HepG2 (cell line): Measurements from ENCODE around the gene RXFP1. TPM values are rescaled to one million over a fixed set of nuclear protein-coding genes. Genes with fewer than 3 reads are reported as not detected.

Experiments used
- ATAC-seq: fragments of 200-7000 bp; cut with Tn5 transposase; 3 replicates; pipeline ENCODE4 v1.9.1; 2020; ENCODE audit warnings: mild to moderate bottlenecking, moderate library complexity
- BruUV-seq: library from RNA; stranded (reverse); fragments of 400-500 nt; replicated peaks from 2 replicates; lab custom pipeline; 2021; lab: Mats Ljungman, UMichigan
- CTCF ChIA-PET: fragments of 300-600 bp; formaldehyde crosslinking; extraction: SDS; loops from one replicate; lab custom pipeline; 2021; ENCODE audit warnings: low total read pairs, inconsistent platforms, low intra/inter-chr PET ratio; lab: Yijun Ruan, JAX
- POLR2A ChIA-PET: fragments of 350-600 bp; sonication (Branson Sonifier 250); formaldehyde crosslinking; loops from one replicate; lab custom pipeline; 2020; ENCODE audit warnings: antibody characterized with exemption, inconsistent platforms; lab: Yijun Ruan, JAX
- DNase-seq: peaks from one replicate; pipeline ENCODE4 v3.0.0-alpha.2; 2015; ENCODE audit warnings: low spot score
- FAIRE-seq: peaks from 3 replicates; lab custom pipeline; 2011; peaks lifted over from hg19 to GRCh38; lab: Jason Lieb, UNC
- H2AFZ ChIP-seq: one replicate; pipeline ENCODE4 v1.6.1; 2011; ENCODE audit warnings: low read length, inconsistent platforms
- H3K27ac ChIP-seq: fragments of 300-600 bp; 3 replicates; pipeline ENCODE4 v1.8.0; 2011; ENCODE audit warnings: mixed run types, mild to moderate bottlenecking, mixed read lengths, low read length, inconsistent platforms; ENCODE audit not compliant: insufficient read depth; ENCODE audit errors: extremely low read length
- H3K27me3 ChIP-seq, 2 experiments: fragments of 200-600 bp in 1 of 2; 2 replicates in 1 of 2; 3 replicates in 1 of 2; pipeline versions ENCODE4 v1.6.0 to v1.8.0; 2011; ENCODE audit warnings: low read length in 2 of 2, mild to moderate bottlenecking in 2 of 2, moderate library complexity in 2 of 2, inconsistent platforms in 1 of 2; ENCODE audit not compliant: insufficient read depth in 2 of 2, control insufficient read depth in 1 of 2
- H3K36me3 ChIP-seq, 2 experiments: fragments of 200-600 bp in 1 of 2; replicated peaks in 1 of 2; 2 replicates in 1 of 2; 3 replicates in 1 of 2; pipeline versions ENCODE4 v1.5.1 to v1.8.0; 2011; ENCODE audit warnings: low read length in 2 of 2, inconsistent platforms in 1 of 2; ENCODE audit not compliant: insufficient read depth in 2 of 2, control insufficient read depth in 1 of 2
- H3K4me1 ChIP-seq: 2 replicates; pipeline ENCODE4 v1.5.1; 2012; ENCODE audit warnings: low read length, inconsistent platforms; ENCODE audit not compliant: insufficient read depth
- H3K4me2 ChIP-seq: 2 replicates; pipeline ENCODE4 v1.6.0; 2011; ENCODE audit warnings: low read depth, low read length, inconsistent platforms
- H3K4me3 ChIP-seq, 3 experiments: fragments of 200-600 bp in 1 of 3; sonication (generic), shearing (Covaris generic) in 1 of 3; replicated peaks in 1 of 3; 2 replicates each; pipeline ENCODE4 v1.5.1; 2011 to 2016; ENCODE audit warnings: low read length in 3 of 3, inconsistent platforms in 2 of 3, low read depth in 2 of 3, mild to moderate bottlenecking in 2 of 3, control low read depth in 1 of 3, mixed read lengths in 1 of 3; ENCODE audit not compliant: insufficient read depth in 1 of 3
- H3K79me2 ChIP-seq: one replicate; pipeline ENCODE4 v1.6.1; 2011; ENCODE audit warnings: low read length, inconsistent platforms; ENCODE audit not compliant: insufficient read depth
- H3K9ac ChIP-seq: 2 replicates; pipeline ENCODE4 v1.6.0; 2011; ENCODE audit warnings: mild to moderate bottlenecking, low read depth, low read length, inconsistent platforms; ENCODE audit not compliant: insufficient read depth
- H3K9me3 ChIP-seq: 2 replicates; pipeline ENCODE4 v1.5.1; 2012; ENCODE audit warnings: mild to moderate bottlenecking, low read length
- H4K20me1 ChIP-seq: 2 replicates; pipeline ENCODE4 v1.6.0; 2011; ENCODE audit warnings: inconsistent platforms, mild to moderate bottlenecking, low read length, moderate library complexity; ENCODE audit not compliant: insufficient read depth
- BRD4 ChIP-seq: sonication (generic); formaldehyde crosslinking; IDR thresholded peaks from 2 replicates; pipeline ENCODE4 v1.4.0; 2020; ENCODE audit warnings: missing genetic modification reagents
- KMT2B ChIP-seq: IDR thresholded peaks from 2 replicates; pipeline ENCODE4 v1.6.1; 2016; ENCODE audit warnings: missing genetic modification reagents, missing compliant biosample characterization
- SMAD1 ChIP-seq: sonication (generic); formaldehyde crosslinking; IDR thresholded peaks from 2 replicates; pipeline ENCODE4 v1.4.0; 2020; ENCODE audit warnings: missing genetic modification reagents, low read depth, mild to moderate bottlenecking, borderline replicate concordance
- ZNF160 ChIP-seq: sonication (generic); formaldehyde crosslinking; IDR thresholded peaks from 2 replicates; pipeline ENCODE4 v1.8.0; 2022; ENCODE audit warnings: mild to moderate bottlenecking, inconsistent platforms, missing genetic modification reagents
- ZNF510 ChIP-seq: sonication (generic); formaldehyde crosslinking; IDR thresholded peaks from 2 replicates; pipeline ENCODE4 v1.4.0; 2020; ENCODE audit warnings: low read depth, mild to moderate bottlenecking, missing genetic modification reagents
- WGBS: methylation state at CpG from one replicate; pipeline ENCODE4 v1.1.6; 2017; ENCODE audit warnings: low lambda C conversion rate; 5-methylcytosine and 5-hydroxymethylcytosine counted together
- in situ Hi-C: cut with HindIII; loops from 2 replicates; pipeline ENCODE4 v1.10.0; 2017; ENCODE audit warnings: low pct_unique_long_range_greater_than_20kb; ENCODE audit not compliant: extremely low pct_ligation_motif_present
- intact Hi-C: fragments of 100-400 bp; cut with micrococcal nuclease; formaldehyde crosslinking; loops from one replicate; pipeline ENCODE4 v1.10.0; 2022; ENCODE audit not compliant: unreplicated experiment
- polyA plus RNA-seq, 8 experiments: library from polyadenylated mRNA; depleted of rRNA in 3 of 8; stranded (reverse) in 7 of 8; unstranded in 1 of 8; fragments of >200 nt; fragmentation: Illumina TruSeq in 4 of 8; extraction: Trizol in 4 of 8; gene quantifications; 2 replicates each; pipeline versions ENCODE4 v1.2.1 to v1.2.3, GENCODE V29; 2011 to 2016; ENCODE audit warnings: low read depth in 4 of 8, missing spikeins in 1 of 8, mixed read lengths in 1 of 8; ENCODE audit not compliant: insufficient read depth in 1 of 8
- total RNA-seq, 5 experiments: library from RNA; depleted of rRNA; stranded (reverse); fragments of >200 nt; fragmentation: Illumina TruSeq; extraction: Trizol; gene quantifications; 2 replicates each; pipeline ENCODE4 v1.2.3, GENCODE V29; 2016; ENCODE audit warnings: low read depth in 1 of 5
- TF ChIP-seq, protein P1 (sequence below): sonication (generic); formaldehyde crosslinking; IDR thresholded peaks from 2 replicates; pipeline ENCODE4 v1.8.0; 2022; ENCODE audit warnings: missing genetic modification reagents, mild to moderate bottlenecking, moderate library complexity, borderline replicate concordance
- TF ChIP-seq, protein P2 (sequence below): sonication (generic); formaldehyde crosslinking; IDR thresholded peaks from 2 replicates; pipeline ENCODE4 v1.4.0; 2020; ENCODE audit warnings: mild to moderate bottlenecking, low read depth, missing genetic modification reagents
- TF ChIP-seq, protein P3 (sequence below): fragments of 450-650 bp; IDR thresholded peaks from 2 replicates; pipeline ENCODE4 v1.6.1; 2017

RXFP1 gene
- total and polyA plus RNA-seq, 2 of the 13 experiments (the other 11 are each of a cell fraction or from before 2014, with no cell fraction given), result not detected

DNA sequence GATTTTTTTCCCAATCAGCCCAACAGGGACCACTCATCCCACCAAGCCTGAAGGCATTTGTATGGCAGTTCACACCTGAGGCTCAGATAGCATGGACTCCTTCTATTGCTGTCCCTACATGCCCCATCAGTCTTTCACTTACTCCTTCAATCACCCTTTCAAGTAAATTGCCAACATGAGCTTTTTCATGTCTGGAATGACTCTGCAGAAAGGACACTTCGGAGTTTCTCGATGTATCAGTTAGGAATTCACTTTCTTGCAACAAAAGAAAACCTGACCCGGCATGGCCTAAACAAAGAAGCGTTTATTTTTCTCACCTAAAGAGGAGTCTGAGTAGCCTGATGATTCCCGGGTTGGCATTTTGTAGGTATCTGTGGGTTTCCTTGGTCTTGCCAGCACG lies 38.6 kb downstream of the RXFP1 start (continued):
- TF ChIP-seq, protein P1, sequence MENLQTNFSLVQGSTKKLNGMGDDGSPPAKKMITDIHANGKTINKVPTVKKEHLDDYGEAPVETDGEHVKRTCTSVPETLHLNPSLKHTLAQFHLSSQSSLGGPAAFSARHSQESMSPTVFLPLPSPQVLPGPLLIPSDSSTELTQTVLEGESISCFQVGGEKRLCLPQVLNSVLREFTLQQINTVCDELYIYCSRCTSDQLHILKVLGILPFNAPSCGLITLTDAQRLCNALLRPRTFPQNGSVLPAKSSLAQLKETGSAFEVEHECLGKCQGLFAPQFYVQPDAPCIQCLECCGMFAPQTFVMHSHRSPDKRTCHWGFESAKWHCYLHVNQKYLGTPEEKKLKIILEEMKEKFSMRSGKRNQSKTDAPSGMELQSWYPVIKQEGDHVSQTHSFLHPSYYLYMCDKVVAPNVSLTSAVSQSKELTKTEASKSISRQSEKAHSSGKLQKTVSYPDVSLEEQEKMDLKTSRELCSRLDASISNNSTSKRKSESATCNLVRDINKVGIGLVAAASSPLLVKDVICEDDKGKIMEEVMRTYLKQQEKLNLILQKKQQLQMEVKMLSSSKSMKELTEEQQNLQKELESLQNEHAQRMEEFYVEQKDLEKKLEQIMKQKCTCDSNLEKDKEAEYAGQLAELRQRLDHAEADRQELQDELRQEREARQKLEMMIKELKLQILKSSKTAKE (CRISPR knock-in tag), result no peak
- TF ChIP-seq KMT2B (CRISPR knock-in tag), result no peak
- TF ChIP-seq SMAD1 (CRISPR knock-in tag), result no peak

DNA sequence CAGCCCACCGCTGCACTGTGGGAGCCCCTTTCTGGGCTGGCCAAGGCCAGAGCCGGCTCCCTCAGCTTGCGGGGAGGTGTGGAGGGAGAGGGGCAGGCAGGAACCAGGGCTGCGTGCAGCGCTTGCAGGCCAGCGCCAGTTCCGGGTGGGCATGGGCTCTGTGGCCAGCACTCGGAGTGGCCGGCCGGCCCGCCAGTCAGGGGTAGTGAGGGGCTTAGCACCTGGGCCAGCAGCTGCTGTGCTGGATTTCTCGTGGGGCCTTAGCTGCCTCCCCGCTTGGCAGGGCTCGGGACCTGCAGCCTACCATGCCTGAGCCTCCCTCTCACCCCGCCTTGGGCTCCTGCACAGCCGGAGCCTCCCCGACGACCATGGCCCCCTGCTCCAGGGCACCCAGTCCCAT lies 45.2 kb downstream of the RXFP1 start:
- FAIRE-seq (no peak), DNase-seq (no peak), ATAC-seq (no peak)
- ChIA-PET CTCF (no interaction called here), POLR2A (no interaction called here)
- H3K9me3 ChIP-seq, result no peaks in the 10 kb centered on the region
- H2AFZ ChIP-seq, result no peak overlapping the region
- H3K79me2 ChIP-seq, result no peaks in the 10 kb centered on the region
- H3K27me3 ChIP-seq, result no peaks in the 10 kb centered on the region
- no peak for TF ChIP-seq ZNF160 (CRISPR knock-in tag)
- TF ChIP-seq ZNF510, result no peak
- TF ChIP-seq, protein P2, sequence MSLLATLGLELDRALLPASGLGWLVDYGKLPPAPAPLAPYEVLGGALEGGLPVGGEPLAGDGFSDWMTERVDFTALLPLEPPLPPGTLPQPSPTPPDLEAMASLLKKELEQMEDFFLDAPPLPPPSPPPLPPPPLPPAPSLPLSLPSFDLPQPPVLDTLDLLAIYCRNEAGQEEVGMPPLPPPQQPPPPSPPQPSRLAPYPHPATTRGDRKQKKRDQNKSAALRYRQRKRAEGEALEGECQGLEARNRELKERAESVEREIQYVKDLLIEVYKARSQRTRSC, result no peak
- TF ChIP-seq, protein P3, sequence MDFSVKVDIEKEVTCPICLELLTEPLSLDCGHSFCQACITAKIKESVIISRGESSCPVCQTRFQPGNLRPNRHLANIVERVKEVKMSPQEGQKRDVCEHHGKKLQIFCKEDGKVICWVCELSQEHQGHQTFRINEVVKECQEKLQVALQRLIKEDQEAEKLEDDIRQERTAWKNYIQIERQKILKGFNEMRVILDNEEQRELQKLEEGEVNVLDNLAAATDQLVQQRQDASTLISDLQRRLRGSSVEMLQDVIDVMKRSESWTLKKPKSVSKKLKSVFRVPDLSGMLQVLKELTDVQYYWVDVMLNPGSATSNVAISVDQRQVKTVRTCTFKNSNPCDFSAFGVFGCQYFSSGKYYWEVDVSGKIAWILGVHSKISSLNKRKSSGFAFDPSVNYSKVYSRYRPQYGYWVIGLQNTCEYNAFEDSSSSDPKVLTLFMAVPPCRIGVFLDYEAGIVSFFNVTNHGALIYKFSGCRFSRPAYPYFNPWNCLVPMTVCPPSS, result no peak
- no peak for TF ChIP-seq BRD4 (CRISPR knock-in tag)
- in situ Hi-C loops (no loop called here), intact Hi-C loops (no loop called here)
- BruUV-seq, result no TSS peak
- H3K4me2 ChIP-seq, result no peak overlapping the region
- 44% methylated on average over 3 of the region's 18 CpGs for whole genome bisulfite sequencing
- H3K36me3 ChIP-seq, result no peaks in the 10 kb centered on the region
- H3K4me1 ChIP-seq, result no peaks in the 10 kb centered on the region
- H3K9ac ChIP-seq, result no peak overlapping the region
- no peaks in the 10 kb centered on the region for H4K20me1 ChIP-seq
- no peak overlapping the region for H3K4me3 ChIP-seq
- H3K27ac ChIP-seq, result no peak overlapping the region
